Ishikawa (cell line): Measurements from ENCODE around the gene UBE3A.
A peak's percentile ranks its signal among the peaks of the same experiment; 100 is the strongest.

Source experiments
- CEBPB ChIP-seq: IDR thresholded peaks from 2 replicates; pipeline ENCODE4 v1.6.1; 2012
- CREB1 ChIP-seq: IDR thresholded peaks from 2 replicates; pipeline ENCODE4 v1.6.1; 2012; ENCODE audit warnings: low read depth
- EGR1 ChIP-seq: IDR thresholded peaks from 2 replicates; pipeline ENCODE4 v1.6.1; 2012
- EP300 ChIP-seq: IDR thresholded peaks from 2 replicates; pipeline ENCODE4 v1.6.1; 2012; ENCODE audit warnings: borderline replicate concordance
- FOXM1 ChIP-seq: IDR thresholded peaks from 2 replicates; pipeline ENCODE4 v1.6.1; 2012; ENCODE audit warnings: low read depth, borderline replicate concordance
- MAX ChIP-seq: IDR thresholded peaks from 2 replicates; pipeline ENCODE4 v1.6.1; 2012
- NFIC ChIP-seq: IDR thresholded peaks from 2 replicates; pipeline ENCODE4 v1.6.1; 2012
- RAD21 ChIP-seq: IDR thresholded peaks from 2 replicates; pipeline ENCODE4 v1.6.1; 2012; ENCODE audit warnings: low read depth
- REST ChIP-seq: IDR thresholded peaks from 2 replicates; pipeline ENCODE4 v1.6.1; 2012; ENCODE audit warnings: low read depth, mild to moderate bottlenecking
- TAF1 ChIP-seq: IDR thresholded peaks from 2 replicates; pipeline ENCODE4 v1.6.1; 2012; ENCODE audit warnings: low read depth, mild to moderate bottlenecking
- TCF12 ChIP-seq: IDR thresholded peaks from 2 replicates; pipeline ENCODE4 v1.6.1; 2012; ENCODE audit warnings: low read depth
- TEAD4 ChIP-seq: IDR thresholded peaks from 2 replicates; pipeline ENCODE4 v1.6.1; 2012
- USF1 ChIP-seq: IDR thresholded peaks from 2 replicates; pipeline ENCODE4 v1.6.1; 2012
- YY1 ChIP-seq: IDR thresholded peaks from 2 replicates; pipeline ENCODE4 v1.6.1; 2012; ENCODE audit warnings: low read depth
- ZBTB7A ChIP-seq: IDR thresholded peaks from 2 replicates; pipeline ENCODE4 v1.6.1; 2012; ENCODE audit warnings: low read depth

UBE3A gene

GRCh38 chr15:25470230-25470629 lies 31.4 kb upstream of the UBE3A start:
- TF ChIP-seq TAF1: no peak
- TF ChIP-seq ZBTB7A: no peak
- no peak for TF ChIP-seq USF1
- no peak for TF ChIP-seq CREB1
- no peak for TF ChIP-seq CEBPB
- no peak for TF ChIP-seq EGR1
- TF ChIP-seq FOXM1: no peak
- no peak for TF ChIP-seq REST
- no peak for TF ChIP-seq MAX
- no peak for TF ChIP-seq RAD21
- no peak for TF ChIP-seq NFIC

- no peak for TF ChIP-seq USF1
- TF ChIP-seq REST: no peak
- TF ChIP-seq CREB1: no peak
- TF ChIP-seq EP300: peak; percentile 29; the same call in 1 of the 2 replicates
- no peak for TF ChIP-seq TCF12
- TF ChIP-seq FOXM1: no peak
- TF ChIP-seq TAF1: no peak
- peak; percentile 89 for TF ChIP-seq NFIC
- TF ChIP-seq EGR1: no peak
- TF ChIP-seq YY1: no peak
- TF ChIP-seq TEAD4: 0 out of 2 replicates have a peak, but pooled peaks have one; percentile 32
- TF ChIP-seq CEBPB: no peak
- no peak for TF ChIP-seq RAD21
Observed at GRCh38 chr15:25469377-25469776, 30.6 kb upstream of the UBE3A start.

- TF ChIP-seq EP300 (no peak), TAF1 (no peak), TCF12 (no peak), YY1 (no peak), FOXM1 (no peak), ZBTB7A (no peak), USF1 (no peak), REST (no peak), CEBPB (no peak)
Observed at GRCh38 chr15:25468611-25469010, 29.8 kb upstream of the UBE3A start.

- TF ChIP-seq REST: no peak
- no peak for TF ChIP-seq MAX
- TF ChIP-seq NFIC: peak; percentile 84
- TF ChIP-seq TEAD4: peak; percentile 14; the same call in 1 of the 2 replicates
Observed at GRCh38 chr15:25465835-25466234, 27.0 kb upstream of the UBE3A start.
